NB4 (cell line): ENCODE data around the gene ZNF689.

Experiments
- CTCF ChIP-seq: IDR thresholded peaks from one replicate; pipeline ENCODE4 v1.5.1; 2012; ENCODE audit warnings: low read depth, low read length
- MAX ChIP-seq: IDR thresholded peaks from 2 replicates; pipeline ENCODE4 v1.6.1; 2011; ENCODE audit warnings: low read depth, low read length
- POLR2A ChIP-seq: IDR thresholded peaks from 2 replicates; pipeline ENCODE4 v1.6.1; 2011; ENCODE audit warnings: mild to moderate bottlenecking; ENCODE audit not compliant: insufficient read length; ENCODE audit errors: extremely low read depth

- TF ChIP-seq CTCF (no peak), POLR2A (no peak), MAX (no peak)
Measured at GRCh38 chr16:30622455-30623032, 12.4 kb upstream of the ZNF689 start.
